ENCODE data around the gene PRKN.

PRKN gene

DNA sequence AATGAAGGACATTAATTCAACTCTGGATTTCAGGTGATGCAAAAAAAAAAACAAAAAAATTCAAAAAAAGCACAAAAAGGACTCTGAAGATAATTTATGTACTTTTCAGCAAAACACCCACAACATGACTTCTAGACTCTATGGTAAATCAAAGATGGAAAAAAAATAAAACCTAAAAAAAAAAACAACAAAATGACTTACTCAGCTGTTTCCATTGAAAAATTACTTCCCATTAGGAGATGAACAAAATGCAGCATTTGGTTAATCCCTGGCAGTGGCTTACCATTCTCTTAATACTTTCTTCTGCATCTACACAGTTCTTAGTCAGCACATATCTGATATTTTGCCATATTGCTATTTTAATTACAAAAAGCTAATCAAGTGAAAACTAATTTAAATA lies 572.6 kb downstream of the PRKN start (continued):
- TF ChIP-seq, protein P1, sequence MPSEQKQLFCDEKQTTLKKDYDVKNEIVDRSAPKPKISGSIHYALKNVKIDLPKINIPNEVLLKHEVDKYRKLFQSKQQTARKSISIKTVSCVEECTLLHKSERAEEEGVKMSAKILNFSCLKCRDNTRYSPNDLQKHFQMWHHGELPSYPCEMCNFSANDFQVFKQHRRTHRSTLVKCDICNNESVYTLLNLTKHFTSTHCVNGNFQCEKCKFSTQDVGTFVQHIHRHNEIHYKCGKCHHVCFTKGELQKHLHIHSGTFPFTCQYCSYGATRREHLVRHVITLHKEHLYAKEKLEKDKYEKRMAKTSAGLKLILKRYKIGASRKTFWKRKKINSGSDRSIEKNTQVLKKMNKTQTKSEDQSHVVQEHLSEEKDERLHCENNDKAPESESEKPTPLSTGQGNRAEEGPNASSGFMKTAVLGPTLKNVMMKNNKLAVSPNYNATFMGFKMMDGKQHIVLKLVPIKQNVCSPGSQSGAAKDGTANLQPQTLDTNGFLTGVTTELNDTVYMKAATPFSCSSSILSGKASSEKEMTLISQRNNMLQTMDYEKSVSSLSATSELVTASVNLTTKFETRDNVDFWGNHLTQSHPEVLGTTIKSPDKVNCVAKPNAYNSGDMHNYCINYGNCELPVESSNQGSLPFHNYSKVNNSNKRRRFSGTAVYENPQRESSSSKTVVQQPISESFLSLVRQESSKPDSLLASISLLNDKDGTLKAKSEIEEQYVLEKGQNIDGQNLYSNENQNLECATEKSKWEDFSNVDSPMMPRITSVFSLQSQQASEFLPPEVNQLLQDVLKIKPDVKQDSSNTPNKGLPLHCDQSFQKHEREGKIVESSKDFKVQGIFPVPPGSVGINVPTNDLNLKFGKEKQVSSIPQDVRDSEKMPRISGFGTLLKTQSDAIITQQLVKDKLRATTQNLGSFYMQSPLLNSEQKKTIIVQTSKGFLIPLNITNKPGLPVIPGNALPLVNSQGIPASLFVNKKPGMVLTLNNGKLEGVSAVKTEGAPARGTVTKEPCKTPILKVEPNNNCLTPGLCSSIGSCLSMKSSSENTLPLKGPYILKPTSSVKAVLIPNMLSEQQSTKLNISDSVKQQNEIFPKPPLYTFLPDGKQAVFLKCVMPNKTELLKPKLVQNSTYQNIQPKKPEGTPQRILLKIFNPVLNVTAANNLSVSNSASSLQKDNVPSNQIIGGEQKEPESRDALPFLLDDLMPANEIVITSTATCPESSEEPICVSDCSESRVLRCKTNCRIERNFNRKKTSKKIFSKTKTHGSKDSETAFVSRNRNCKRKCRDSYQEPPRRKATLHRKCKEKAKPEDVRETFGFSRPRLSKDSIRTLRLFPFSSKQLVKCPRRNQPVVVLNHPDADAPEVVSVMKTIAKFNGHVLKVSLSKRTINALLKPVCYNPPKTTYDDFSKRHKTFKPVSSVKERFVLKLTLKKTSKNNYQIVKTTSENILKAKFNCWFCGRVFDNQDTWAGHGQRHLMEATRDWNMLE (tag by site-specific recombination; conservative IDR thresholded peaks at IDR 0.05; ENCODE audit: low read depth) = no peak

DNA sequence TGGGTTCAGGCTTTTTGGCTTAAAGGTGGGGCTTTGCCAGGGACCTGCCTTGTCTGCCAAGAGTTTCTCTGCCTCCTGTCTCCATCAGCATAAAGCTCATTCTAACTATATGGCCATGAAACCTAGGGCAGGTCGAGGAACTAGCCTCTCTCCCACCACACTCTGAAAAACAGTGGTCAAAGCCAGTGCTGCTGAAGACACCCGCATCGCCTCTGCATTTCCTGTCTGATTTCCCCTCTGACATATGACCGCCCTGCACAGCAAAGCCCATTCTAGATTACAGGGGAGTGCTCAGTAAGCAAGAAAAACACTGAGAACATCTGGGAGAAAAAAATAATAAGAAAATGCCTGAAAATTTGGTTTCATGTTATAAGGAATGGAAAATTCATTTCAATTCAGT lies 573.6 kb downstream of the PRKN start:
- TF ChIP-seq ZNF292 (tag by site-specific recombination; IDR thresholded peaks at IDR 0.05; ENCODE audit: borderline replicate concordance, low read depth) (no peak), EGR2 (tag by site-specific recombination; IDR thresholded peaks at IDR 0.05; ENCODE audit: low read depth) (no peak), ZNF664 (tag by site-specific recombination; IDR thresholded peaks at IDR 0.05) (no peak), WT1 (tag by site-specific recombination; IDR thresholded peaks at IDR 0.05) (no peak)
- H3K4me3 ChIP-seq (ENCODE audit: low read depth, low read length) = no peak overlapping the region
- H3K9me3 ChIP-seq (ENCODE audit: control insufficient read depth, insufficient read depth, low read depth, low read length) = no peaks in the 10 kb centered on the region
- no peaks in the 10 kb centered on the region for H3K4me1 ChIP-seq (ENCODE audit: control insufficient read depth, insufficient read depth, low read length)
- H3K36me3 ChIP-seq (ENCODE audit: control insufficient read depth in 2 of 2, insufficient read depth in 1 of 2, low read length in 2 of 2) = no peaks in the 10 kb centered on the region
- CTCF ChIA-PET = no interaction called here
- POLR2A ChIA-PET = no interaction called here
- no peak overlapping the region for H3K27ac ChIP-seq (ENCODE audit: extremely low read depth, low read depth, low read length)

DNA sequence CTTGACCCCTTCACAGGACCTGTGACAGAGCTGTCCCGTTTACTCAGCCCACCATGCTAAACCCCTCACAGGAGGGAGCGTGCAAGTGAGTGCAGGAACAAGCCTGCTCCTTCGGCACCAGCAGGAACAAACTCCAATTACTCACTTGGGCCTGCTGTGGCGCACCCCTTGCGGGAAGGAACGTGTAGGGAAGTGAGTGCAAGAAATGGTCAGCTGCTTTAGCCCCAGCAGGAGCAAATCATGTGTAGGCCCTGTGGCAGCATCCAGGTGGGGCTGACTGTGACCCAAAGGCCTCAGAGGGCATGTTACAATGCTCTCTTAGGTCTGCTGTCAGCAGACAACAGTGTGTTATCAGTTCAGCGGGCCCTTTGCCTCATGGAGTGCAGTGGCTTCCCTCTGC lies 574.4 kb downstream of the PRKN start:
- H3K9me3 ChIP-seq (ENCODE audit: control insufficient read depth, insufficient read depth, low read depth, low read length) = no peaks in the 10 kb centered on the region
- H3K4me1 ChIP-seq (ENCODE audit: control insufficient read depth, insufficient read depth, low read length) = no peaks in the 10 kb centered on the region
- POLR2A ChIA-PET = no interaction called here
- H3K36me3 ChIP-seq (ENCODE audit: control insufficient read depth in 2 of 2, insufficient read depth in 1 of 2, low read length in 2 of 2) = no peaks in the 10 kb centered on the region
- TF ChIP-seq RBAK (tag by site-specific recombination; IDR thresholded peaks at IDR 0.05) (no peak), ZNF394 (tag by site-specific recombination; IDR thresholded peaks at IDR 0.05; ENCODE audit: borderline replicate concordance) (no peak), ZNF529 (tag by site-specific recombination; IDR thresholded peaks at IDR 0.05; ENCODE audit: insufficient replicate concordance) (no peak), ZNF202 (tag by site-specific recombination; IDR thresholded peaks at IDR 0.05; ENCODE audit: borderline replicate concordance) (no peak), ZNF624 (tag by site-specific recombination; IDR thresholded peaks at IDR 0.05) (no peak), ZNF138 (tag by site-specific recombination; IDR thresholded peaks at IDR 0.05; ENCODE audit: borderline replicate concordance) (no peak), ZSCAN16 (tag by site-specific recombination; IDR thresholded peaks at IDR 0.05) (no peak), PRDM1 (tag by site-specific recombination; IDR thresholded peaks at IDR 0.05) (no peak), ZNF174 (tag by site-specific recombination; IDR thresholded peaks at IDR 0.05) (no peak), ZNF354C (tag by site-specific recombination; IDR thresholded peaks at IDR 0.05; ENCODE audit: borderline replicate concordance, low read depth) (no peak), ZNF433 (tag by site-specific recombination; IDR thresholded peaks at IDR 0.05; ENCODE audit: low read depth) (no peak), ZNF37A (tag by site-specific recombination; IDR thresholded peaks at IDR 0.05) (no peak)
- TF ChIP-seq, protein P2, sequence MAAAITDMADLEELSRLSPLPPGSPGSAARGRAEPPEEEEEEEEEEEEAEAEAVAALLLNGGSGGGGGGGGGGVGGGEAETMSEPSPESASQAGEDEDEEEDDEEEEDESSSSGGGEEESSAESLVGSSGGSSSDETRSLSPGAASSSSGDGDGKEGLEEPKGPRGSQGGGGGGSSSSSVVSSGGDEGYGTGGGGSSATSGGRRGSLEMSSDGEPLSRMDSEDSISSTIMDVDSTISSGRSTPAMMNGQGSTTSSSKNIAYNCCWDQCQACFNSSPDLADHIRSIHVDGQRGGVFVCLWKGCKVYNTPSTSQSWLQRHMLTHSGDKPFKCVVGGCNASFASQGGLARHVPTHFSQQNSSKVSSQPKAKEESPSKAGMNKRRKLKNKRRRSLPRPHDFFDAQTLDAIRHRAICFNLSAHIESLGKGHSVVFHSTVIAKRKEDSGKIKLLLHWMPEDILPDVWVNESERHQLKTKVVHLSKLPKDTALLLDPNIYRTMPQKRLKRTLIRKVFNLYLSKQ (tag by site-specific recombination; IDR thresholded peaks at IDR 0.05; ENCODE audit: borderline replicate concordance) = no peak
- TF ChIP-seq, protein P3, sequence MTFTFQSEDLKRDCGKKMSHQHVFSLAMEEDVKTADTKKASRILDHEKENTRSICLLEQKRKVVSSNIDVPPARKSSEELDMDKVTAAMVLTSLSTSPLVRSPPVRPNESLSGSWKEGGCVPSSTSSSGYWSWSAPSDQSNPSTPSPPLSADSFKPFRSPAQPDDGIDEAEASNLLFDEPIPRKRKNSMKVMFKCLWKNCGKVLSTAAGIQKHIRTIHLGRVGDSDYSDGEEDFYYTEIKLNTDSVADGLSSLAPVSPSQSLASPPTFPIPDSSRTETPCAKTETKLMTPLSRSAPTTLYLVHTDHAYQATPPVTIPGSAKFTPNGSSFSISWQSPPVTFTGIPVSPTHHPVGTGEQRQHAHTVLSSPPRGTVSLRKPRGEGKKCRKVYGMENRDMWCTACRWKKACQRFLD (tag by site-specific recombination; IDR thresholded peaks at IDR 0.05) = no peak
- TF ChIP-seq, protein P4, sequence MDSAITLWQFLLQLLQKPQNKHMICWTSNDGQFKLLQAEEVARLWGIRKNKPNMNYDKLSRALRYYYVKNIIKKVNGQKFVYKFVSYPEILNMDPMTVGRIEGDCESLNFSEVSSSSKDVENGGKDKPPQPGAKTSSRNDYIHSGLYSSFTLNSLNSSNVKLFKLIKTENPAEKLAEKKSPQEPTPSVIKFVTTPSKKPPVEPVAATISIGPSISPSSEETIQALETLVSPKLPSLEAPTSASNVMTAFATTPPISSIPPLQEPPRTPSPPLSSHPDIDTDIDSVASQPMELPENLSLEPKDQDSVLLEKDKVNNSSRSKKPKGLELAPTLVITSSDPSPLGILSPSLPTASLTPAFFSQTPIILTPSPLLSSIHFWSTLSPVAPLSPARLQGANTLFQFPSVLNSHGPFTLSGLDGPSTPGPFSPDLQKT (IDR thresholded peaks at IDR 0.05; ENCODE audit: borderline replicate concordance, low read depth, low read length) = no peak
- no peak overlapping the region for H3K4me3 ChIP-seq (ENCODE audit: low read depth, low read length)
- no peak overlapping the region for H3K27ac ChIP-seq (ENCODE audit: extremely low read depth, low read depth, low read length)
- CTCF ChIA-PET = no interaction called here
